Measurements from ENCODE around the gene NMT1. TPM values are rescaled to one million over a fixed set of nuclear protein-coding genes. Genes with fewer than 3 reads are reported as not detected.

The NMT1 gene
- total RNA-seq, 1 experiment from 2014 or later: 173 TPM

- peaks cover 42 to 60% of the 10 kb centered on the region in 2 experiments for H3K36me3 ChIP-seq (ENCODE audit: control insufficient read depth in 1 of 2, insufficient read depth in 2 of 2, low read length in 2 of 2)
- CTCF ChIA-PET: no interaction called here
Observed at GRCh38 chr17:45101883-45102811, 41.0 kb downstream of the NMT1 start.

GRCh38 chr17:45102856-45103255 lies 41.7 kb downstream of the NMT1 start:
- CTCF ChIA-PET: no interaction called here
- TF ChIP-seq CTCF (IDR thresholded peaks at IDR 0.05 in 2 of 3, conservative IDR thresholded peaks at IDR 0.05 in 1 of 3; ENCODE audit: borderline replicate concordance in 1 of 3, insufficient read depth in 1 of 3, low read depth in 2 of 3, low read length in 2 of 3) (no peak), CBX3 (IDR thresholded peaks at IDR 0.05; ENCODE audit: low read depth) (no peak), SRF (IDR thresholded peaks at IDR 0.05; ENCODE audit: low read depth) (no peak), SP1 (IDR thresholded peaks at IDR 0.05; ENCODE audit: low read depth) (no peak), ZFX (IDR thresholded peaks at IDR 0.05) (no peak), ZBTB33 (IDR thresholded peaks at IDR 0.05; ENCODE audit: extremely low read depth, insufficient replicate concordance, low read length) (no peak), CEBPB (IDR thresholded peaks at IDR 0.05; ENCODE audit: low read depth) (no peak), EGR1 (IDR thresholded peaks at IDR 0.05; ENCODE audit: low read depth) (no peak), FOSL1 (IDR thresholded peaks at IDR 0.05; ENCODE audit: low read depth) (no peak), YY1 (IDR thresholded peaks at IDR 0.05; ENCODE audit: extremely low read depth, insufficient replicate concordance, low read depth, low read length) (no peak), JUND (IDR thresholded peaks at IDR 0.05) (no peak), RAD21 (IDR thresholded peaks at IDR 0.05; ENCODE audit: low read depth) (no peak)

More at GRCh38 chr17:45101883-45102811, 41.0 kb downstream of the NMT1 start:
- no TSS peak for BruUV-seq (replicated peaks)
- Histone ChIP-seq H4K20me1 (ENCODE audit: insufficient read depth) (no peaks in the 10 kb centered on the region), H3K9me2 (ENCODE audit: insufficient read depth) (no peaks in the 10 kb centered on the region), H3K27ac (ENCODE audit: low read depth, low read length) (no peak overlapping the region), H3K4me1 (ENCODE audit: control insufficient read depth in 1 of 2, insufficient read depth in 2 of 2, low read length in 2 of 2) (peaks cover 0 to 3% of the 10 kb centered on the region in 2 experiments; a peak in 1 of 4 replicates), H3K79me2 (ENCODE audit: insufficient read depth, low read length) (peaks cover 7% of the 10 kb centered on the region; the same call in 1 of the 2 replicates), H3K9me3 (ENCODE audit: control insufficient read depth in 1 of 2, insufficient read depth in 1 of 2, low read depth in 1 of 2, low read length in 2 of 2) (no peaks in the 10 kb centered on the region), H3K27me3 (ENCODE audit: insufficient read depth, low read length) (no peaks in the 10 kb centered on the region), H3K4me2 (ENCODE audit: low read length) (no peak overlapping the region), H3K4me3 (replicated peaks in 1 of 2; ENCODE audit: low read depth in 1 of 2, low read length in 2 of 2) (no peak overlapping the region), H2AFZ (ENCODE audit: low read depth, low read length, poor library complexity, severe bottlenecking) (no peak overlapping the region), H3K9ac (ENCODE audit: low read length) (no peak overlapping the region)
- DNase-seq (ENCODE audit: low read depth, low spot score) (no peak), ATAC-seq (no peak)
- RAD21 ChIA-PET (ENCODE audit: low non-redundant PET in 1 of 2, low total read pairs in 2 of 2, uncharacterized antibody in 2 of 2, unreplicated experiment in 2 of 2): no interaction called here
- intact Hi-C loops (cut with micrococcal nuclease): no loop called here
- TF ChIP-seq POLR2AphosphoS5 (IDR thresholded peaks at IDR 0.05; ENCODE audit: low read depth, low read length) (no peak), JUND (IDR thresholded peaks at IDR 0.05) (no peak), SIN3A (IDR thresholded peaks at IDR 0.05; ENCODE audit: low read depth) (no peak), EGR1 (IDR thresholded peaks at IDR 0.05; ENCODE audit: low read depth) (no peak), SP1 (IDR thresholded peaks at IDR 0.05; ENCODE audit: low read depth) (no peak), YY1 (IDR thresholded peaks at IDR 0.05; ENCODE audit: extremely low read depth, insufficient replicate concordance, low read depth, low read length) (no peak), ELF1 (IDR thresholded peaks at IDR 0.05; ENCODE audit: borderline replicate concordance, low read depth) (no peak), ATF3 (IDR thresholded peaks at IDR 0.05) (no peak)
- POLR2A ChIA-PET: no interaction called here

More at GRCh38 chr17:45102856-45103255, 41.7 kb downstream of the NMT1 start:
- peaks cover 0 to 3% of the 10 kb centered on the region in 2 experiments; a peak in 1 of 4 replicates for H3K4me1 ChIP-seq (ENCODE audit: control insufficient read depth in 1 of 2, insufficient read depth in 2 of 2, low read length in 2 of 2)
- no peak for ATAC-seq
- ChIA-PET RAD21 (ENCODE audit: low non-redundant PET in 1 of 2, low total read pairs in 2 of 2, uncharacterized antibody in 2 of 2, unreplicated experiment in 2 of 2) (no interaction called here), POLR2A (no interaction called here)
- BruUV-seq (replicated peaks): no TSS peak
- peaks cover 7% of the 10 kb centered on the region; the same call in 1 of the 2 replicates for H3K79me2 ChIP-seq (ENCODE audit: insufficient read depth, low read length)
- H4K20me1 ChIP-seq (ENCODE audit: insufficient read depth): no peaks in the 10 kb centered on the region
- no peak overlapping the region for H3K27ac ChIP-seq (ENCODE audit: low read depth, low read length)
- H3K9ac ChIP-seq (ENCODE audit: low read length): no peak overlapping the region
- no peak overlapping the region for H2AFZ ChIP-seq (ENCODE audit: low read depth, low read length, poor library complexity, severe bottlenecking)
- no peak overlapping the region for H3K4me2 ChIP-seq (ENCODE audit: low read length)
- DNase-seq (ENCODE audit: low read depth, low spot score): no peak
- no peaks in the 10 kb centered on the region for H3K9me3 ChIP-seq (ENCODE audit: control insufficient read depth in 1 of 2, insufficient read depth in 1 of 2, low read depth in 1 of 2, low read length in 2 of 2)
- intact Hi-C loops (cut with micrococcal nuclease): no loop called here
- H3K27me3 ChIP-seq (ENCODE audit: insufficient read depth, low read length): no peaks in the 10 kb centered on the region
- H3K4me3 ChIP-seq (replicated peaks in 1 of 2; ENCODE audit: low read depth in 1 of 2, low read length in 2 of 2): no peak overlapping the region
- peaks cover 37 to 60% of the 10 kb centered on the region in 2 experiments for H3K36me3 ChIP-seq (ENCODE audit: control insufficient read depth in 1 of 2, insufficient read depth in 2 of 2, low read length in 2 of 2)
- no peaks in the 10 kb centered on the region for H3K9me2 ChIP-seq (ENCODE audit: insufficient read depth)

All from HCT116 (cell line).